Myocyte (in vitro differentiated cells): ENCODE measurements around the gene TMEM88. TPM values are rescaled to one million over a fixed set of nuclear protein-coding genes. Genes with fewer than 3 reads are reported as not detected.
A peak's percentile ranks its signal among the peaks of the same experiment; 100 is the strongest.
"Not testable (repeated sequence)": the region's sequence is repeated elsewhere in the genome, so short reads cannot be mapped to it uniquely, and the experiment has no call there.

ENCODE experiments used
- DNase-seq: peaks from one replicate; pipeline ENCODE4 v3.0.0-alpha.2; 2012; ENCODE audit warnings: low read depth
- polyA plus RNA-seq: library from polyadenylated mRNA; unstranded; fragments of >200 nt; gene quantifications from one replicate; pipeline ENCODE4 v1.2.1, GENCODE V29; 2012; ENCODE audit warnings: missing spikeins
- total RNA-seq: library from RNA; depleted of rRNA; stranded (reverse); fragments of >200 nt; gene quantifications from 2 replicates; pipeline ENCODE4 v1.2.3, GENCODE V29; 2014

The TMEM88 gene, protein sequence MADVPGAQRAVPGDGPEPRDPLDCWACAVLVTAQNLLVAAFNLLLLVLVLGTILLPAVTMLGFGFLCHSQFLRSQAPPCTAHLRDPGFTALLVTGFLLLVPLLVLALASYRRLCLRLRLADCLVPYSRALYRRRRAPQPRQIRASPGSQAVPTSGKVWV
- 0.72 and 1.8 TPM in 2 replicates for total RNA-seq
- 1.3 TPM for polyA plus RNA-seq

DNA sequence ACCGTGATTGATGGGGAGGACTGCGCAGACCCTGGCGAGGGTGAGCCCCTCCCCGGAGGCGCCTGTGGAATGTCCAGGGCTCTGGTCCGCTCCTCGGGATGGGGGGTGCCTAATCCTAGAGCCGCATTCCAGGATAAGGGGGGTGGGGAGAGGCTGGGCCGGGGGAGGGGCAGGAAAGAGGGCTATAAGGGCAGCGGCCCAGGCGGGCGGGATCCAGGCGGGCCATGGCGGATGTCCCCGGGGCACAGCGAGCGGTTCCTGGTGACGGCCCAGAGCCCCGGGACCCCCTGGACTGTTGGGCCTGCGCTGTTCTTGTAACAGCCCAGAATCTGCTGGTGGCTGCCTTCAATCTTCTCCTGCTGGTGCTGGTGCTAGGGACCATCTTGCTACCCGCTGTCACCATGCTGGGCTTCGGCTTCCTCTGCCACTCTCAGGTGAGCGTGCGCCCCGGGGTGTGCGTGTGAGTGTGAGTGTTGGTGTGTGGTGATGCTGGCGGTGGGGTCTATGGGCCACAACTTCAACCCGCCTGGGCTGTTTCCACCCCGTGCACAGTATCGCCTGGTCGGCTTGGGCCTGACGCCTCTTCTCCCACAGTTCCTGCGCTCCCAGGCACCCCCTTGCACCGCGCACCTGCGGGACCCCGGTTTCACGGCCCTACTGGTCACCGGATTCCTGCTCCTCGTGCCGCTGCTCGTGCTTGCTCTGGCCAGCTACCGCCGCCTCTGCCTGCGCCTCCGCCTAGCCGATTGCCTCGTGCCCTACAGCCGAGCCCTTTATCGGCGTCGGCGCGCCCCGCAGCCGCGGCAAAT, at the start of gene TMEM88:
Gene TMEM88, plus strand, starts transcription at position 216 of the 809 bp plus-strand sequence. Its CDS starts 9 bp downstream, at position 225.
- no peak for DNase-seq

DNA sequence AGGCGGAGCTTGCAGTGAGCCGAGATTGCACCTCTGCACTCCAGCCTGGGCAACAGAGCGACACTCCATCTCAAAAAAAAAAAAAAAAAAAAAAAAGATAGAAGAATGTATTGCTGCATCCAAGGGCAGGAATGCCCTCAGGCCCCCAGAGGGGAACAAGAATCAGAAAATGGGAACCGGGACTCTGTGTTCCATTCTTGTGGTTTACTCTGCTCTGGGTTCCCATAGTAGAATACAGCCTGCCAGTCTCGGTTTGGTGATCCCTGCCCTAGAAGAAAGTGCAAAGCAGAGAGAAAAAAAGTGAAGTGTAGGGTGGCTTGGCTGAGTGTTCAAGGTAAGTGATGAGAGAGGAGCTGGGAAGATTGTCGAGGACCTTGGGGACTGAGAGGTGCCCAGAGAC, 48.3 kb upstream of the TMEM88 start:
- no peak for DNase-seq

DNA sequence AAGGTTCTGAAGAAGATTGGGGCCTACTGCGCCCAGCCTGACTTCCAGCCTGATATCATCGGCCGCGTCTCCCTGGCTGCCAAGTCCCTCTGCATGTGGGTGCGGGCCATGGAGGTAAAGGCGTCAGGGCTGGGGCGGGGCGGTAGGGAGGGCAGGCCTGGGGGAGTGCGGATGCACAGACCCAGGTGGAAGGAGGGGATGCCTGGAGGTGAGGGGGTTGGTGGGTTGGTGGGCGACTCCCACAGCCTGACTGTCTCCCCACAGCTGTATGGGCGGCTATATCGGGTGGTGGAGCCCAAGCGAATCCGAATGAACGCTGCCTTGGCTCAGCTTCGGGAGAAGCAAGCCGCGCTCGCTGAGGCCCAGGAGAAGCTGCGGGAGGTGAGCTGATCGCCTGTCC, 47.7 kb upstream of the TMEM88 start:
- no peak for DNase-seq

DNA sequence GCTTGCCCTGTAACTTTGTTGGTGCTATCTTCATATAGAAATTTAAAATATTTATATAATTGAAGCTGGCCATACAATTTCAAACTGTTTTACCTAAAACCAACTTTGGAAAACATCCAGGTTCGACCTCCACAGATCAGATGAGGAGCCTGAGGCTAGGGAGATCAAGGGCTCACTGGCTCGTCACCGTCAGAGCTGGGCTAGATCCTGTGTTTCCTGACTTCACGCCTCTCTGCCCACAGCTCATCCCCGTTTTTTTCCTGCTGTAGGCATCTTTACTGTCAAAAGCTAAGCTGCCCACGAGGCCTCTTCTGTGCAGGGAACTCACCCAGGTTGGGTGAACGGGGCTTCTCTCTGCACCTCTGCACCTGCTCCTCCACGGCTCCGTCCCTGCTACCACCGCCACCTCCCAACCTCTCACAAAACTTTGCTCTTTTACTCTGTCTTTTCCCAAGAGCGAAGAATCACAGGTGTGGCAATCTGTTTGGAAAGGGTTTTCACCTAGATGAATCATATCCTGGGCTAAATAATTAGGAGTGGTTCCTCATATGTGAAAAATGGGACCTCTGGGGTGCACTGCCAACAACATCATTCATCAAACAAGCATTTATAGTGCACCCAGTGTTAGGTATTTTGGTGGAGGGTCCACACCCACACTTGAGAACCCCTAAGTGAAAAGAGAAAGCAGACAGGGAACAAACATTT, 45.6 kb upstream of the TMEM88 start:
- no peak for DNase-seq

DNA sequence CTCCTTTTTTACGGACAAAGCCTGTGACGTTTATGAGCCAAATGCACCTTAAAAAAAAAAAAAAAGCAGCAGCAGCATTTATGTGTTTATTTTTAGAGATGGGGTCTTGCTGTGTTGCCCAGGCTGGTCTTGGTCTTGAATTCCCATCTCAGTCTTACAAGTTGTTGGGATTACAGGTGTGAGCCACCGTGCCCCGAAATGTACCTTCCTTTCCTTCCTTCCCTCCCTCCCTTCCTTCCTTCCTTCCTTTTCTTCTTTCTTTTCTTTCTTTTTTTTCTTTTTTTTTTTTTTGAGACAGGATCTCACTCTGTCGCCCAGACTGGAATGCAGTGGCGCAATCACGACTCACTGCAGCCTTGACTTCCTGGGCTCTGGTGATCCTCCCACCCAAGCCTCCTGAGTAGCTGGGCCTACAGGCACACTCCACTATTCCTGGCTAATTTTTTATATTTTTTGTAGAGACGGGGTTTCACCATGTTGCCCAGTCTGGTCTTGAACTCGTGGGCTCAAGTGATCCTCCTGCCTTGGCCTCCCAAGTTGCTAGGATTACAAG, 45.0 kb upstream of the TMEM88 start:
- DNase-seq: not testable (repeated sequence)

DNA sequence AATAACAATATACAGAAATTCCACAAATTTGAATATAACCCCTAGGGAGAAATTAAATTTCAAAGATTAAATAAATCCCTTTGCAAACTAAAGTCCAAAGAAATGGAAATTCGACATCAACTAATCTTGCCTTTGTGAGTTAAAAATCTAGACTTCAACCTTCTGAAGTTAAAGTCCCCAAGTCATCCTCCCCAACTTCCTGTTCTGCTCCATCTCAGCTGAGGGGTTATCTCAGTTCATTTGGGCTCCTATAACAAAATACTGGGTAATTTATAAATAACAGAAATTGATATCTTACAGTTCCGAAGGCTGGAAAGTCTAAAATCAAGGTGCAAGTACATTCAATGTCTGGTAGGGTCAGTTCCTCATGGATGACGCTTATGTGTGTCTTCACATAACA, 43.6 kb upstream of the TMEM88 start:
- no peak for DNase-seq

DNA sequence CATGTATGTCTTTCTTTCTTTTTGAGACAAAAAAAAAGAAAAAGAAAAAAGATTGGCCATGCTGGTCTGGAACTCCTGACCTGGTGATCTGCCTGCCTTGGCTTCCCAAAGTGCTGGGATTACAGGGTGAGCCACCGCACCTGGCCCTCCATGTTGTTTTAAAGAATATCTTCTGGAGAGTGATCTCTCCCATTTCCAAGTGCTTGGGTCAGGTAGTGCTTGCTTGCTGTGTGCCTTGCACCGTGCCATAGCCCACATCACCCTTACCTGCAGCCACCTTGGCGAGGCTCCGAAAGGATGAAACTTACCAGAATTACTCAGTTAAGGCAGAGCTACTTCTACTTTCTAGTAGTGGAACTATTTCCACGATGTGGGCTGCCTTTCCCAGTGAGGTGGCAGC, 39.9 kb upstream of the TMEM88 start:
- no peak for DNase-seq

DNA sequence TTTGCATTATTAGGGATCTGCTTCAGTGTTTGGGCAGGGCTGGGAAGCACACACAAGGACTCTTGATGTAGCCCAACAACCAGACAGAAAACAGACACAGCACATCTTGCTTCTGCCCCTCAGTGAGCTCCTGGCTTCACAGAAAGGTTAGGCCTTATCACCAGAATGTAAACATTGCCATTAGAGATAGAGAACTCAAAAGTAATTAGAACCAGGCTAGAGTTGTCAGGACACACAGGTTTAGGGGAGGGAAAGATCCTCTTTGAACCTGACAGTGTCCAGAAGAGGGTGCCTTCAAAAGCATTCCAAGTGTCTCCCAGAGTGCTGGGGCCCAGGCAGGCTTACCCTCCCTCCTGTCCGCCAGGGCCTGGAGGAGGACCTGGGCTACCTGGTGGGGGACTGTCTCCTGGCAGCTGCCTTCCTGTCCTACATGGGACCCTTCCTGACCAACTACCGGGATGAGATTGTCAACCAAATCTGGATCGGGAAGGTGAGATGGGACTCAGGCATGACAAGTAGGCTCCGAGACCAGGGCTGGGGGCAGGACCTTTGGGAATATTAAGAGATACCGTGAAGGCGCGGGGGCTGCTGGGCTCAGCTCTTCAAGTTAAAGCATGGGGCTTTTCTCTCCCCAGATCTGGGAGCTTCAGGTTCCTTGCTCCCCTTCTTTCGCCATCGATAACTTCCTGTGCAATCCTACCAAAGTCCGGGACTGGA, 37.8 kb upstream of the TMEM88 start:
- DNase-seq: no peak

DNA sequence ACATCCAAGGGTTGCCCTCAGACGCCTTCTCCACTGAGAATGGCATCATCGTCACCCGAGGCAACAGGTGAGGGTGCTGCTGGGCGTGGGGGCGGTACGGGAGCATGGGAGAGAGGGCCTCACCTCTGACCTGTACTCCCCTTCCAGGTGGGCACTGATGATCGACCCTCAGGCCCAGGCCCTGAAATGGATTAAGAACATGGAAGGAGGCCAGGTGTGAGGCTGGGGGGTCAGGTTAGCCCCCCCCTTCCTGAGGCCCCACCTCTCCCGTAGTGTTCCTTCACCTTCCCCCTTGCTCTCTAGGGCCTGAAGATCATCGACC, 37.3 kb upstream of the TMEM88 start:
- DNase-seq: no peak

DNA sequence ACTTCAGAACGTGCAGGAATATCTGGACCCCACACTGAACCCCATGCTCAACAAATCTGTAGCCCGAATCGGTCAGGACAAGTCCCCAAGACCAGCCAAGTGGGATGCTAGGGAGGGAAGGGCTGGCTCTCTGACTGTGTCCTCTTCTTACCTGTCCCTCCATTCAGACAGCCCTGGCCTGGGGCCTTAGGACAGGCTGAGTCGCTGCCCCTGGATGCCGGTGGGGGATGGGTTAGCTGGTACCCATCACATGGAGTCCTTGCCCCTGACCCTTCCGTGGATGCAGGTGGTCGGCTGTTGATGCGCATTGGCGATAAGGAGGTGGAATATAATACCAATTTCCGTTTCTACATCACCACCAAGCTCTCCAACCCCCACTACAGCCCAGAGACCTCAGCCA, 36.8 kb upstream of the TMEM88 start:
- DNase-seq: no peak

DNA sequence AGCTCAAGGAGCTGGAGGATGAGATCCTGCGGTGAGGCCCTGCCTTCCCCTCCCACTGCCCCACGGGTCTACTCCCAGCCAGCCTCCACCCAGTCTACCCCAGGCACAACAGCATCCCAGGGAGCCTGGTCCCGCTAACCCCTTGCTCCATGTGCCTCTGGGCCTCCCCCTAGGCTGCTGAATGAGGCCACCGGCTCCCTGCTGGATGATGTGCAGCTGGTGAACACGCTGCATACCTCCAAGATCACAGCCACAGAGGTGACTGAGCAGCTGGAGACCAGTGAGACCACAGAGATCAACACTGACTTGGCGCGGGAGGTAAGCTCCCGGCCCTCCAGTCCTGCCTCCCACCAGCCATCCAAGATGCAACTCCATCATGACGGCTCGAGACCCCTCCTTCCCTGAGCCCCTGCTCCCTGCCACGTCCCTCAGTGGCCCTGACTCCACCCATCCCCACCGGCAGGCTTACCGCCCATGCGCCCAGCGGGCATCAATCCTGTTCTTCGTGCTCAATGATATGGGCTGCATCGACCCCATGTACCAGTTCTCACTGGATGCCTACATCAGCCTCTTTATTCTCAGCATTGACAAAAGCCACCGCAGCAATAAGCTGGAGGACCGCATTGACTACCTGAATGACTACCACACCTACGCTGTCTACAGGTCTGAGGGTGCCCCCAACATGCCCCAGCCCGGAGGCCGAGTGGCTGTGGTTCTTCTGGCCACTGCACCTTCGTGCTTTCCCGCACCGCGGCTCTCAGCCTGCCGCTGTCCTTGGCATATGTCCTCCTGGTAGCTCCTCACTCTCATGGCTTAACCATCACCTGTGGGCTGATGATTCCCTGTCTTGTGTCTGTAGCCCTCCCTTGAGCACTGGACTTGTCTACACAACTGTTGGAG, 35.9 kb upstream of the TMEM88 start:
- DNase-seq: no peak

DNA sequence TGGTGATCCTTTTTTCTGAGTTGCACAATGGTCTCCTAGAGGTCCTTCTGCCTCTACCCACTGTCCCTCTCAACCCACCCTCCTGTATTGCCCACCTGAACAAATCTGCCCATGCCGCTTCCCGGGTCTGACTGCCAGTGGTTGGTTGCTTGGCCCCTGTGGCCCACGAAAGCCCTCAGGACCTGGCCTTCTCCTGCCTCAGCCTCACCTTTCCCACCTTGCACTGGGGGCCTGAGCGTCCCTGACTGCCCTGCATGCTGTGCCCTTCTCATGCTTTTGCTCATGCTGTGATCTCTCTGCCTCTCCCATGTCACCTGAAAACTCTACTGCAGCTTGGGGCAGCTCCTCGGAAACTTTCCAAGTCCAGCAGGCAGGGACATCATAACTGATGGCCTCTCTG, 34.6 kb upstream of the TMEM88 start:
- no peak for DNase-seq

DNA sequence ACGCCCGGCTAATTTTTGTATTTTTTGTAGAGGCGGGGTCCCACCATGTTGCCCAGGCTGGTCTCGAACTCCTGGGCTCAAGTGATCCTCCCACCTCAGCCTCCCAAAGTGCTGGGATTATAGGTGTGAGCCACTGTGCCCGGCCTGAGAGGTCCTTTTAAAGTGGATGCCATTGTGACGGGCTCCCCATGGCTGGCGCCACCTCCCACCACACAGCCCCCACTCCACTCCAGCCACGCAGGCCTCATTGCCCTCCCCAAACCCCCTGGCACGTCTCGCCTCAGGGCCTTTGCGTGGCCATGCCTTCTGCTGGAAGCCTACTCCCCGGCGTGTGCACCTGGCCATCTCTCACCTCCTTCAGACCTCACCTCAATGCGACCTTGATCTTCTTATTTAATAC, 32.7 kb upstream of the TMEM88 start:
- DNase-seq: no peak

DNA sequence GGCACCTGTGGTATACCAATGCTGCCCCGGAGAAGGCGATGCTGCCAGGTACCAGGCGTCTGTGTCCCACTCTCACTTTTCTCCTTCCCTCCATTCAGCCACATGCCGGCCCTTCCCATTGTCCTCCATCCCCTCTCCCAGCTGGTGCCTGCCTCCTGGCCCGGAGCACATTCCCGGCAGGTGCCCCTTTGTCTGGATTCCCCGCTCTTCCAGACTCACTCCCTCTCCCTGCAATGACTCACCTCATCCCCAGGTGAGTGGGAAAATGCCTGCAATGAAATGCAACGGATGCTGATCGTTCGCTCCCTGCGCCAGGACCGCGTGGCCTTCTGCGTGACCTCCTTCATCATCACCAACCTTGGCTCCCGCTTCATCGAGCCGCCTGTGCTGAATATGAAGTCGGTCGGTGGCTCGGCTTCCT, 31.3 kb upstream of the TMEM88 start:
- DNase-seq: no peak

DNA sequence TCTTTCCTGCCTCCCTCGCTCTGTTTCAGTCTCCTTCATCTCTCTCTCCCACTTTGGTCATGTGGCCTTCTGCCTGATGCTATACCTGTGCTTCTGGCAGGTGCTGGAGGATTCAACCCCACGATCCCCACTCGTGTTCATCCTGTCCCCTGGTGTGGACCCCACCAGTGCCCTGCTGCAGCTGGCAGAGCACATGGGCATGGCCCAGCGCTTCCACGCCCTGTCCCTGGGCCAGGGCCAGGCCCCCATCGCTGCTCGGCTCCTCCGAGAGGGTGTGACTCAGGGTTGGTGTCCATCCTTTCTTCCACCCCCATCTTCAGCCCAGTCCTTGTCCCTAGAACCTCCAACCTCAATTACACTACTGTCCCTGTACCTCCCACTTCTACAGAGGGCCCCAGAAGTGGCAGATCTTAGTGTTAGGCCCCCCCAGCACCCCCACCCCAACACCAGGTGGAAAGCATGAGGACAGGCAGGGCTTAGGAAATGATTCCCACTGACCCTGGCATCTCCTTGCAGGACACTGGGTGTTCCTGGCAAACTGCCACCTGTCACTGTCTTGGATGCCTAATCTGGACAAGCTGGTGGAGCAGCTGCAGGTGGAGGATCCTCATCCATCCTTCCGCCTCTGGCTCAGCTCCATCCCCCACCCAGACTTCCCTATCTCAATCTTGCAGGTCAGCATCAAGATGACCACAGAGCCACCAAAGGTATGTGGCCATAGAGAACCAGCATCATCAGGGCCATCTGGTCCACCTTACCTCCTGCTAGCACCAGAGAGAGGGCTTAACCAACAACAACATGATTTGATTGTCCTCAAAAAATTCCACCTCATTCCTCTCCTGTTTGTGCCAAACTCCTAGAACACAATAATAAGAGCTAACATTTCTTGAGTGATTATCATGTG, 30.6 kb upstream of the TMEM88 start:
- no peak for DNase-seq

DNA sequence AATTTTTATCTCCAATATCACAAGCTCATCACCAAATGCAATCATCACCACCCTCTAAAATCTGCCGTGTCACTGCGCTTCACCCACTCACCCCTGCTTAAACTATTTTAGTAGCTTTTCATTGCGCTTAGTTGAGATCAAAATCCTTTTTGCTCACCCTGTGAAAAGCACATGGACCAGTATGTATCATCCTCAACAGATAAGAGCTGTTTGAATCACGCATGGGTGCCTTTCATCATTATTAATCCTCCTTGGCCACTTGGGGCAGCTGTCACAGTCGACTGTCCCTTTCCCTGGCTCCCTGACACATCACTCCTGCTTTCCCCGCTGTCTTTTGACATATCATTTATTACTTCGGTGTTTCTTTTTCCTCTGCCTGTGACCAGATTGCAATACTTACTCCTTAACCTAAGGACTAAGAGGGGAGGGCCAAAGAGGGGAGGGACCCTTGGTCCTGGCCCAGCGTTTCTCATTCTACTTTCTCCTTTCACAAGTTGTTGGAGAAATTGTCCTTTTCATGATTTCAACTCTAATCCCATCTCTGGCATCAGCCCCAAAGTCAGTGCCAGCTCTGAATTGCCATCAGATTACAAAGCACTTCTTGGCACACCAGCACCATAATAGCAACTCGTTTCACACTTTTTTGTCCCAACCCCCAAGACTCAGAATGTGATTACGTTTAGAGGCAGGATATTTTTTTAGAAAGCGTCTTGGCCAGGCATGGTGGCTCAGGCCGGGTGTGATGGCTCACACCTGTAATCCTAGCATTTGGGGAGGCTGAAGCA, 29.5 kb upstream of the TMEM88 start:
- peak; percentile 57 for DNase-seq

DNA sequence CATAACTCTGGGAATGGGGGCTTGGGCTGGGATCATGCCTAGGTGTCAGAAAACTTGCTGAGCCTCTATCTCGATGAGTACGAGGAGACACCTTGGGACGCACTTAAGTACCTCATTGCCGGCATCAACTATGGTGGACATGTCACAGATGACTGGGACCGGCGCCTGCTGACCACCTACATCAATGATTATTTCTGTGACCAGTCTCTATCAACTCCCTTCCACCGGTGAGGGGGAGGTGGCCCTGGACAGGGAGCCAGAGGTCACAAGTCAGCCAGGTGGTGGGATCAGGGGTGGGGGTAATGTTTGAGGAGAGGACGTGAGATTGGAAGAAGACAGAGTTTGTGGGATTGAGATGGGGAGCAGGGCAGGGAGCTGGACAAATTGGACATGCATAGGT, 24.2 kb upstream of the TMEM88 start:
- DNase-seq: no peak

DNA sequence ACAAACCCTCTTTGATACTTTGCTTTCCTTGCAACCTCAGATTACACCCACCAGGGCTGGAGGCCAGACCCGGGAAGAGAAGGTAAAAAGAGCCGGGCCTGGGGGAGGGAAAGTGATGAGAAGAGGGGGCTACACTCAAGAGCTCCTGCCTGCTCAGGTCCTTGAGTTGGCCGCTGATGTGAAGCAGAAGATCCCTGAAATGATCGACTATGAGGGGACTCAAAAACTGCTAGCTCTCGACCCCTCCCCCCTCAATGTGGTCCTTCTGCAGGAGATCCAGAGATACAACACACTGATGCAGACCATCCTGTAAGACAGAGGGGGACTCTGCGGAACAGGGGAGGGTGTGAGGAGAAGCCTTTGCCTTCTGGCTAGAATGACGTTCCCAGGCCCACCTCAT, 23.6 kb upstream of the TMEM88 start:
- no peak for DNase-seq

DNA sequence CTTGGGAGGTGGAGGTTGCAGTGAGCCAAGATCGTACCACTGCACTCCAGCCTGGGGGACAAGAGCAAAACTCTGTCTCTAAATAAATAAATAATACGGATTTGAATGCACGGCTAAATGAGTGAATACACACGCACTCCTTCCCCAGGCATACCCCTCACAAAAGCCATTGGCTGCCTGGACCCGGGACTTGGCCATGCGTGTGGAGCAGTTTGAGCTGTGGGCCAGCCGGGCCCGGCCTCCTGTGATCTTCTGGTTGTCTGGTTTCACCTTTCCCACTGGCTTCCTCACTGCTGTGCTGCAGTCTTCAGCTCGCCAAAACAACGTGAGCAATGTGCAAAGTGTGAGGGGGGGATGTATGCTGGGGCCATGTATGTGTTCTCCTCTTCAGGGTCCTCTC, 22.4 kb upstream of the TMEM88 start:
- no peak for DNase-seq
